Natural killer cell treated with Interleukin-12 subunit alpha and Interleukin-12 subunit beta and Interleukin-15 and Interleukin-18, amount 100 ng/mL, for 72 hours (primary cell): ENCODE measurements around the gene ATG2B. TPM values are rescaled to one million over a fixed set of nuclear protein-coding genes. Genes with fewer than 3 reads are reported as not detected.

ENCODE experiments used
- ATAC-seq, 2 donors: fragments of 150-1000 bp; cut with Tn5 transposase in 1 of 2; sonication (Bioruptor Pico), chemical (Tn5 transposase) in 1 of 2; 2 replicates each; pipeline ENCODE4 v1.10.0; 2021
- DNase-seq: peaks from one replicate; pipeline ENCODE4 v3.0.0; 2022; ENCODE audit warnings: low spot score
- H3K27ac Mint-ChIP-seq, 2 donors: 1 replicate in 1 of 2; 2 replicates in 1 of 2; pipeline ENCODE4 v1.8.0; 2022; ENCODE audit warnings: mixed read lengths in 2 of 2, mild to moderate bottlenecking in 1 of 2, moderate library complexity in 1 of 2
- H3K27me3 Mint-ChIP-seq, 2 donors: 1 replicate in 1 of 2; 2 replicates in 1 of 2; pipeline ENCODE4 v1.8.0; 2022; ENCODE audit warnings: mixed read lengths in 2 of 2
- H3K36me3 Mint-ChIP-seq: one replicate; pipeline ENCODE4 v1.8.0; 2022; ENCODE audit warnings: mixed read lengths
- H3K4me1 Mint-ChIP-seq, 2 donors: 1 replicate in 1 of 2; 2 replicates in 1 of 2; pipeline ENCODE4 v1.8.0; 2022; ENCODE audit warnings: low read depth in 2 of 2, mixed read lengths in 2 of 2, mild to moderate bottlenecking in 1 of 2
- H3K4me3 Mint-ChIP-seq: one replicate; pipeline ENCODE4 v1.8.0; 2022; ENCODE audit warnings: mixed read lengths
- H3K9me3 Mint-ChIP-seq: 2 replicates; pipeline ENCODE4 v1.8.0; 2022; ENCODE audit warnings: mixed read lengths
- total RNA-seq, 2 donors: library from RNA; stranded (reverse); gene quantifications; one replicate each; pipeline ENCODE4 v1.2.3, GENCODE V29; 2022

ATG2B gene
- total RNA-seq, 2 donors from 2014 or later, result 19.1 to 31.8 TPM

DNA sequence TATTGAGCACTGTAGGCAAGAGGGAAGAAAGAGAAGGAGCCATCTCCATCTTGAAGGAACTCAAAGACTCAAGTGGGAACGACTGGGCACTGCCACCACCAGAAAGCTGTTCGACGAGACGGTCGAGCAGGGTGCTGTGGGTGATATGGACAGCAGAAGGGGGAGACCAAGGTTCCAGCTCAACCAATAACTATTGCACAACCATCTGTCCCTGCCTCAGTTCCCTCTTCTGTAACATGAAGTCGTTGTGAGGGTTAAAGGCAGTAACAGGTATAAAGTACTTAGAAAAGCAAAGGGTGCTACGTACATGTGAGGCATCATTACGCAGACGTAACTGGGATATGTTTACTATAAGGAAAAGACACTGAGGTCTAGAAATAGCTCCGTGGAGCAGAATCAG is 121.0 kb downstream of the ATG2B start:
- peaks cover 7 to 20% of the 10 kb centered on the region in 2 donors for H3K27me3 Mint-ChIP-seq
- no peak overlapping the region for H3K4me3 Mint-ChIP-seq
- H3K4me1 Mint-ChIP-seq, result no peaks in the 10 kb centered on the region
- H3K36me3 Mint-ChIP-seq, result no peaks in the 10 kb centered on the region
- DNase-seq, result peak; percentile 13
- no peak for ATAC-seq
- no peak overlapping the region for H3K27ac Mint-ChIP-seq
- H3K9me3 Mint-ChIP-seq, result no peaks in the 10 kb centered on the region

DNA sequence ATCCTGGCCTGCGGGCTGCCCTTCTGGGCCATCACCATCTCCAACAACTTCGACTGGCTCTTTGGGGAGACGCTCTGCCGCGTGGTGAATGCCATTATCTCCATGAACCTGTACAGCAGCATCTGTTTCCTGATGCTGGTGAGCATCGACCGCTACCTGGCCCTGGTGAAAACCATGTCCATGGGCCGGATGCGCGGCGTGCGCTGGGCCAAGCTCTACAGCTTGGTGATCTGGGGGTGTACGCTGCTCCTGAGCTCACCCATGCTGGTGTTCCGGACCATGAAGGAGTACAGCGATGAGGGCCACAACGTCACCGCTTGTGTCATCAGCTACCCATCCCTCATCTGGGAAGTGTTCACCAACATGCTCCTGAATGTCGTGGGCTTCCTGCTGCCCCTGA is 122.5 kb downstream of the ATG2B start:
- Mint-ChIP-seq H3K9me3 (no peaks in the 10 kb centered on the region), H3K36me3 (no peaks in the 10 kb centered on the region), H3K4me3 (no peak overlapping the region), H3K27ac (no peak overlapping the region), H3K4me1 (no peaks in the 10 kb centered on the region), H3K27me3 (peaks cover 7 to 15% of the 10 kb centered on the region in 2 donors)
- ATAC-seq (no peak), DNase-seq (peak; percentile 15)

DNA sequence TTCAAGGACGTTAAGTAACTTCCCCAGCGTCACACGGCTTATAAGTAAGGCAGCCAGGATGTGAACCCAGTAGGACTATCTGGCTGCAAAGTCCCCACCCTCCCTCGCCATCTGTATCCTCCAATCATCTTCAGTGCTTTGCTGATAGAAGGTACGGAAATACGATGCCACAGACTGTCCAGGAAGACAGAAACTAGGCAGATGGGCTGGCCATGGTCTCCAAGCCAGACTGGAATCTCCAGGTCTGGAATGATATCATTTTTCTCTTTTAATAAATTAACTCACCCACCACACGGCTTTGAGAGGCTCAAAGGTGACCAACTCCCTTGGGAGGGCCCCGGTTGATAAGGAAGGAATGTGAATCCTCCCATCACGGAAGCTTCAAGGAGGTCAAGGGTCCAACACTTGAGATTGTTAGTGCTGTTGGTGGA is 123.4 kb downstream of the ATG2B start:
- H3K4me1 Mint-ChIP-seq, result no peaks in the 10 kb centered on the region
- H3K27ac Mint-ChIP-seq, result no peak overlapping the region
- H3K9me3 Mint-ChIP-seq, result no peaks in the 10 kb centered on the region
- peaks cover 5 to 12% of the 10 kb centered on the region in 2 donors for H3K27me3 Mint-ChIP-seq
- DNase-seq, result peak; percentile 20
- H3K36me3 Mint-ChIP-seq, result no peaks in the 10 kb centered on the region
- ATAC-seq, result no peak
- H3K4me3 Mint-ChIP-seq, result no peak overlapping the region

DNA sequence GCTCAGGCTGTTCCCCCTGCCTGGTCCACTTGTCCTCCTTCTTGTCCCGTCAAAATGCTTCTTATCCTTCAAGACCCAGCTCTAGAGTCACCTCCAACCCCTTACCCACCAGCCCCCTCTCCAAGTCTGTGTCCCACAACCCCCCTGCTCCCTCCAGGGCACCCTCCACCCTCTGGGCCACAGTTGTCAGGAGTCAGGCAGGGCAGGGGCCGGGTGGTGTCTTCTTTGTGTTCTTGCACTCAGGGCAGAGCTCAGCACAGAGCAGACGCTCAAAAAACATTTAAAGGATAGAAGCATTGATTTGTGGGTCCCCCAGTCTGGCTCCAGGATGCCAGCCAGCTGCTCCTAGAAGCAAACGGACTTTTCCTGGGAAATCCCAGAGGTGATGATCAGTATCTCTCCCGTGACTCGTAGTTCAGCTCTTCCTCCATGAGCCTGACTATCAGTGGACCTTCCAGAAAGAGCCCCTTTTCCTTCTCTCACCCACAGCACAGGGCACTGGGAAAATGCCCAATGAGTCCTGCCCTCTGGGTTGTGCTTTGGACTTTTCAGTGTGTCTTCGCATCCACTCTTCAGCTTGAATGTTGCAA is 124.4 kb downstream of the ATG2B start:
- no peaks in the 10 kb centered on the region for H3K9me3 Mint-ChIP-seq
- H3K4me3 Mint-ChIP-seq, result no peak overlapping the region
- H3K36me3 Mint-ChIP-seq, result no peaks in the 10 kb centered on the region
- H3K27me3 Mint-ChIP-seq, result peaks cover 5 to 12% of the 10 kb centered on the region in 2 donors
- no peak for ATAC-seq
- H3K27ac Mint-ChIP-seq, result no peak overlapping the region
- peak; percentile 48 for DNase-seq
- H3K4me1 Mint-ChIP-seq, result no peaks in the 10 kb centered on the region

DNA sequence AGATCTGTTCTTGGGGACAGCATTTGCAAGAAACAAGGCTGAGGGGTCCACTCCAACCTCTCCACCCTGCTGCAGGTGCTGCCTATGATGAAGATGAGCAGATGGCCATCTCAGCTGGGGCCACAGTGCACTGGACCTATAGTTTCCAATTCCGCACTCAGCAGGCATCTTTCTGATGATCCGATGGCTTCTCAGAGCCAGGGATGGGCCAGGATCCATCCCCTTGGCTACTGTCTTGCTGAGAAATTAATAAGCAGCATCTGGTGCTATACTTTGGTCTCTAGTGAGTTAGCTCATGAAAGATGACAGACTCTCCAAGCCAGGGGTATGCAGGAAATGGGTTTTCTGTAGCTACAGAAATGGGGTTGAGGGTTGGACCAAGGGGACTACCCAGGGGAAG is 125.5 kb downstream of the ATG2B start:
- peak; percentile 5 for DNase-seq
- Mint-ChIP-seq H3K36me3 (no peaks in the 10 kb centered on the region), H3K27me3 (peaks cover 5 to 12% of the 10 kb centered on the region in 2 donors), H3K4me3 (no peak overlapping the region), H3K9me3 (no peaks in the 10 kb centered on the region), H3K27ac (no peak overlapping the region), H3K4me1 (no peaks in the 10 kb centered on the region)
- ATAC-seq, result no peak

DNA sequence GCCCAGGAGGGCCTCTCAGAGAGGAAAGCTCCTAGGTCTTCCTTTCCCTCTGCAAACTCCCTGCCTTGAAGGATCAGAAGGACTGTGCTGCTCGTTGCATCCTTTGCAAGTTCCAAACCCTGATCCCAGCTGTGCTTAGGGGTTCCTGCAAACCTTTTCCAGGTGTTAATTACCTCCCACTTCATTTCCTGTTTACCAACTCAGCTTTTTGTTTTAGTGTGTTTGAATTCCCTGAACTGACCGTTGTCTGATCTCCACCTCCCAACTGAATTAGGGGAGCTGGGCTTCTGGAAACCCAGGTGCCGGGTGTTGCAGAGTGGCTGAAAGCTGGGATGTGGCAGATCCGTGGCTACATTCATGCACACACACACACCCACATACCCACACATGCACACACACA is 127.7 kb downstream of the ATG2B start:
- ATAC-seq, result no peak

DNA sequence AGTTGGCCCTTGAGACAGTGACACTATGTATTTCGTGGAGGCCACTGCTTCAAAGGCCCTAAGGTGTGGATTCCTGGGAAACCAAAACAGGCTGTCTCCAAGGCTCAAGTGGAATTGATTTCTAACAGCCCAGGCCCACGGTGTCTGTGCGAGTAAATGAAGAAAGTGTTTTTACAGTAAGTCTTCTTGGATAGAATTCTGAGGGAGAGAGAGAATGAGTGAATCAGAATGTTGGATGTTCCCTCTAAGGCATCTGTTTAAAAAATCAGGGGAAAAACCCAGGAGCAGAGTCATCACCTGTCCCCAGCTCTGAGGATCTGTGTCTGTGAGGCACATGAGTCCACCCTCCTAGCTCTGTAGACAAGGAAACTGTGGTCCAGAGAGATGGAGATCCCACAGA is 129.5 kb downstream of the ATG2B start:
- Mint-ChIP-seq H3K9me3 (no peaks in the 10 kb centered on the region), H3K4me3 (no peak overlapping the region), H3K4me1 (no peaks in the 10 kb centered on the region), H3K27me3 (no peaks in the 10 kb centered on the region), H3K27ac (no peak overlapping the region), H3K36me3 (no peaks in the 10 kb centered on the region)
- ATAC-seq, result no peak
- DNase-seq, result no peak

More for the DNA sequence above, 127.7 kb downstream of the ATG2B start:
- Mint-ChIP-seq H3K4me1 (no peaks in the 10 kb centered on the region), H3K4me3 (no peak overlapping the region), H3K27ac (no peak overlapping the region), H3K9me3 (no peaks in the 10 kb centered on the region), H3K36me3 (no peaks in the 10 kb centered on the region), H3K27me3 (peaks cover 2 to 5% of the 10 kb centered on the region in 2 donors)
- DNase-seq, result peak; percentile 13

DNA sequence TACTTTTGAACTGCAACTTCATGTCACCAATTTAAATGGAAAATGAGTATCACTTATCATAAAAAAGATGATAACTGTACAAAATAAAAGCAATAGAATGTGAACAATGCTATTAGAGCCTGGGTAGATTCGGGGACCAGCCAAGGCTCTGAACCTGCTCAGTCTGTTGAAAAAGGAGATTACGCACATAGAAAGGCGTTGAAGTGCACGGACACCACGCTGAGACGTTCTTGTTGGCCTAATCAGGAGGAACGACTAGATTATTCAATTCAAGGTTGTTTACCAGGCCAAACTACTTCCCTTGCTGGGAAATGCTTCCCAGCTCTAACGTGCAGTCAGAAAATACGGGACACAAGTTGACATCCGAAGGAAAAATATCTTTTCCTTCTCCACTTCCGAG is 130.6 kb downstream of the ATG2B start:
- Mint-ChIP-seq H3K27me3 (no peaks in the 10 kb centered on the region), H3K27ac (no peak overlapping the region), H3K4me3 (no peak overlapping the region), H3K9me3 (no peaks in the 10 kb centered on the region), H3K4me1 (no peaks in the 10 kb centered on the region), H3K36me3 (no peaks in the 10 kb centered on the region)
- ATAC-seq (no peak), DNase-seq (no peak)

DNA sequence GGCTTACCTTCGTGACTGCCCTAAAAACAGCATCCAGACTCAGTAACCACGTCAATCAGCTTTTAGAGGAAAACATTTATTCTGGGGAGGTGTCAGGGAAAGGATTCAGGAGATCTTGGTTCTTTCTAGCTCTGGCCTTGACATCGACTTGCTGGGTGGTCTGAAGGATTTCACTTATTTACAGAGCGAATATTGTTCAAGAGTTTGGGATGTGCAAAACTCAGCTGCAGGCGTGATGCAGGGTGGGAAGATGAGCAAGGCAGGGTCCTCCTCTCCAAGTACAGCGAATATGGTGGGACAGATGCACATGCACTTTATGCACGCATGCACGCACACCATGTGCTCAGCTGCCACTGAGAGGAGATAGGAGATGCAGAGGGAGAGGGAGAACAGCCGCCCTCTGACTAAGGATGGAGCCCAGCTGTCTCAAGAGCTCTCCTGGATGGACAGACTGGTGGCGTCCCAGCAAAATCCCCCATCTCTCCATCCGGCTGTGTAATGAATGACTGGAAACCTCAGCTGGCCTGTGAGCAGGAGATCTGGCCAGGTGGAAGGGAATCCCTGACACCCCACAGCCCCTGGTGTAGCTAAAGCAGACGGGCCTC is 131.5 kb downstream of the ATG2B start:
- Mint-ChIP-seq H3K4me1 (no peaks in the 10 kb centered on the region), H3K4me3 (no peak overlapping the region), H3K27ac (no peak overlapping the region), H3K36me3 (no peaks in the 10 kb centered on the region), H3K9me3 (no peaks in the 10 kb centered on the region), H3K27me3 (no peaks in the 10 kb centered on the region)
- ATAC-seq (no peak), DNase-seq (no peak)

DNA sequence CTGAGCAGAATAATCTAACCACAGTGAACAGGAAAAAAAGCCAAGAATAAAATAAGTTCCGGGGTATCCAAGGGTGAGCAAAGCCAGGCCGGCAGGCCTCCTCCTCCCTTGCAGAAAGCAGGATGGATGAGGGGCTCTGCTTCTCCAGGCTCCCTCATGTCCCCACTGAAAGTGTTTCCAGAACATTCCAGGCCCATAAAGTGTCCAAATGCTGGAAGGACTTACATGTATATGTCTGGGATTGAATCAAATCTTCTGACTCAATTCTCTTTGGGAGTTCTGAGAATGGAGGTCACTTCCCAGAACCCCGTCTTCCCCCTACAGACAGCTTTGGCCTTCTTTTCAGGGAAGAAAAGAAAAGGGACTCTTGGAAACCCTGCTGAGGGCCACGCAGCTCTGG is 132.1 kb downstream of the ATG2B start:
- Mint-ChIP-seq H3K27me3 (no peaks in the 10 kb centered on the region), H3K4me1 (no peaks in the 10 kb centered on the region), H3K4me3 (no peak overlapping the region), H3K36me3 (no peaks in the 10 kb centered on the region), H3K9me3 (no peaks in the 10 kb centered on the region), H3K27ac (no peak overlapping the region)
- no peak for DNase-seq
- ATAC-seq, result no peak

DNA sequence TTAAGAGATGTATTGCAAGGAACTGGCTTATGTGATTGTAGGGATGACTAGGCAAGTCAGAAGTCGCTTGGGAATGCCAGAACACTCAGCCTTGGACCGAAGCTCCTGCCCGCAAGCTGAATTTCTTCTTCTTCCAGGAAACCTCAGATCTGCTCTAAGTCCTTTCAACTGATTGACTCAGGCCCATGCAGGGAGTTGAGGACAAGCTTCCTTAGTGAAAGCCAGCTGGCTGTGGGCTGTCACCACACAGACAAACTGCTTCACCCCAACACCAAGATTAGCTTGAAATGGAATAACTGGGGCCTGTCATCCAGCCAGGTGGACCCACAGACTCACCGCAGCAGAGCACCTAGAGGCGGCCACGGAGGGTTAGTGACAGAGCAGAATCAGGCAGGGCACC is 133.8 kb downstream of the ATG2B start:
- H3K9me3 Mint-ChIP-seq, result no peaks in the 10 kb centered on the region
- DNase-seq, result no peak
- no peak overlapping the region for H3K4me3 Mint-ChIP-seq
- no peak for ATAC-seq
- H3K4me1 Mint-ChIP-seq, result no peaks in the 10 kb centered on the region
- no peaks in the 10 kb centered on the region for H3K36me3 Mint-ChIP-seq
- no peak overlapping the region for H3K27ac Mint-ChIP-seq
- H3K27me3 Mint-ChIP-seq, result peaks cover 3% of the 10 kb centered on the region in 2 donors

Other genes starting within 250 kb of the ATG2B start
- gene BDKRB2, start 158.5 kb downstream of the ATG2B start, total RNA-seq, result not detected
- not detected for gene BDKRB1, start 107.1 kb downstream of the ATG2B start, total RNA-seq
- gene GSKIP, start 185 bp upstream of the ATG2B start, total RNA-seq, result 10 to 100 TPM; 15.2 to 25.5 TPM
- gene AK7, start 28.8 kb upstream of the ATG2B start, total RNA-seq, result not detected
- gene PAPOLA, start 139.0 kb upstream of the ATG2B start, total RNA-seq, result 100 to 1,000 TPM; 167 to 216 TPM